Activated T-helper 1 cell treated with anti-CD3 and anti-CD28 coated beads, Interleukin-2, amount 50 U/mL, for 16 hours (primary cell): ENCODE measurements around the gene B3GNT9.
"Not testable (repeated sequence)": the region's sequence is repeated elsewhere in the genome, so short reads cannot be mapped to it uniquely, and the experiment has no call there.

ENCODE experiments used
- DNase-seq, 2 donors: peaks; one replicate each; pipeline ENCODE4 v3.0.0-alpha.2; 2020; ENCODE audit warnings: low read depth in 1 of 2, low spot score in 1 of 2

B3GNT9 gene

GRCh38 chr16:67154578-67155294 is 3.9 kb upstream of the B3GNT9 start:
- no peak for DNase-seq

GRCh38 chr16:67151431-67152097 is 766 bp upstream of the B3GNT9 start:
- no peak for DNase-seq

- DNase-seq, result no peak
These were observed 558 bp downstream of the B3GNT9 start for GRCh38 chr16:67150047-67150832.

- DNase-seq, result no peak
These were observed 1.3 kb downstream of the B3GNT9 start for GRCh38 chr16:67149276-67150046.

GRCh38 chr16:67148656-67149275 is 2.0 kb downstream of the B3GNT9 start:
- DNase-seq, result no peak

GRCh38 chr16:67148221-67148620 is 2.6 kb downstream of the B3GNT9 start:
- no peak for DNase-seq

- DNase-seq, result no peak
These were observed 3.2 kb downstream of the B3GNT9 start for GRCh38 chr16:67147437-67148140.

GRCh38 chr16:67146523-67147357 is 4.1 kb downstream of the B3GNT9 start:
- no peak for DNase-seq

- DNase-seq, result no peak
These were observed 5.1 kb downstream of the B3GNT9 start for GRCh38 chr16:67145746-67146145.

- no peak for DNase-seq
These were observed 5.9 kb downstream of the B3GNT9 start for GRCh38 chr16:67144943-67145342.

- DNase-seq, result no peak
These were observed 8.5 kb downstream of the B3GNT9 start for GRCh38 chr16:67142342-67142741.

- no peak for DNase-seq
These were observed 9.4 kb downstream of the B3GNT9 start for GRCh38 chr16:67141391-67141790.

GRCh38 chr16:67137605-67138004 is 13.2 kb downstream of the B3GNT9 start:
- DNase-seq, result no peak

GRCh38 chr16:67129422-67129821 is 21.4 kb downstream of the B3GNT9 start:
- DNase-seq, result no peak

GRCh38 chr16:67128887-67129286 is 21.9 kb downstream of the B3GNT9 start:
- no peak for DNase-seq

- no peak for DNase-seq
These were observed 22.4 kb downstream of the B3GNT9 start for GRCh38 chr16:67128417-67128816.

- not testable (repeated sequence) for DNase-seq
These were observed 28.0 kb downstream of the B3GNT9 start for GRCh38 chr16:67122799-67123198.

GRCh38 chr16:67120025-67120424 is 30.8 kb downstream of the B3GNT9 start:
- DNase-seq, result no peak

GRCh38 chr16:67117716-67118115 is 33.1 kb downstream of the B3GNT9 start:
- no peak for DNase-seq
